ENCODE results near the gene TENT4B. TPM values are rescaled to one million over a fixed set of nuclear protein-coding genes. Genes with fewer than 3 reads are reported as not detected.

The TENT4B gene
- total and polyA plus RNA-seq, 4 donors = 11.1 to 18.3 (median 15.7) TPM

Small RNA genes within 50 kb of the gene (small RNA-seq; reads per million reads assigned to genes)
- gene RF00156 (ENCODE audit: low replicate concordance) (not detected), gene RPL10P14 (ENCODE audit: low replicate concordance) (not detected)

Other genes with a start within 250 kb of the TENT4B start
- 10 to 100 TPM; 29.8 to 47.1 TPM for gene CNEP1R1, start 128.1 kb upstream of the TENT4B start, total RNA-seq
- gene CNEP1R1, start 128.1 kb upstream of the TENT4B start, polyA plus RNA-seq (ENCODE audit: insufficient read length in 2 of 2) = 10 to 100 TPM; 33.9 to 34.3 TPM
- gene HEATR3, start 87.3 kb upstream of the TENT4B start, total RNA-seq = 10 to 100 TPM; 23.7 to 25.9 TPM
- 10 to 100 TPM; 21.8 to 25.2 TPM for gene HEATR3, start 87.3 kb upstream of the TENT4B start, polyA plus RNA-seq (ENCODE audit: insufficient read length in 2 of 2)
- gene ADCY7, start 113.2 kb downstream of the TENT4B start, total RNA-seq = 10 to 100 TPM; 12.4 to 26.0 TPM
- gene ADCY7, start 113.2 kb downstream of the TENT4B start, polyA plus RNA-seq (ENCODE audit: insufficient read length in 2 of 2) = 10 to 100 TPM; 14.7 to 17.9 TPM
- gene BRD7, start 215.7 kb downstream of the TENT4B start, total RNA-seq = 100 to 1,000 TPM in 1 of 2 donors, 10 to 100 TPM in 1; 55.2 to 105 TPM
- 100 to 1,000 TPM in 1 of 2 donors, 10 to 100 TPM in 1; 81.2 to 105 TPM for gene BRD7, start 215.7 kb downstream of the TENT4B start, polyA plus RNA-seq (ENCODE audit: insufficient read length in 2 of 2)

All from spinal cord (tissue), 4 donors.